Endothelial cell of umbilical vein (primary cell): ENCODE data around the gene MECP2. TPM values are rescaled to one million over a fixed set of nuclear protein-coding genes. Genes with fewer than 3 reads are reported as not detected.

Experiments
- BruUV-seq: library from RNA; stranded (reverse); fragments of 400-500 nt; replicated peaks from 2 replicates; lab custom pipeline; 2021; lab: Mats Ljungman, UMichigan
- CTCF ChIA-PET: fragments of 300-600, 350-600 bp; sonication (Branson Sonifier 250); formaldehyde crosslinking; loops from one replicate; lab custom pipeline; 2021; ENCODE audit warnings: antibody characterized with exemption, inconsistent platforms; lab: Charles Lee
- POLR2A ChIA-PET: fragments of 300-600, 350-600 bp; sonication (Branson Sonifier 250); formaldehyde crosslinking; loops from one replicate; lab custom pipeline; 2021; ENCODE audit warnings: antibody characterized with exemption, inconsistent platforms; lab: Charles Lee
- DNase-seq: peaks from one replicate; pipeline ENCODE4 v3.0.0-alpha.2; 2011; ENCODE audit warnings: low read depth, low spot score
- FAIRE-seq: peaks from 2 replicates; lab custom pipeline; 2011; peaks lifted over from hg19 to GRCh38; lab: Jason Lieb, UNC
- H2AFZ ChIP-seq: 2 replicates; pipeline ENCODE4 v1.6.0; 2012; ENCODE audit warnings: low read depth, low read length, control low read depth, inconsistent platforms
- H3K27ac ChIP-seq: 2 replicates; pipeline ENCODE4 v1.5.1; 2011; ENCODE audit warnings: low read depth, mild to moderate bottlenecking, control low read depth, low read length, moderate library complexity; ENCODE audit not compliant: insufficient read depth
- H3K27me3 ChIP-seq, 2 experiments: 2 replicates each; pipeline versions ENCODE4 v1.6.0 to v1.6.1; 2011; ENCODE audit warnings: low read length in 2 of 2, mixed read lengths in 1 of 2; ENCODE audit not compliant: control insufficient read depth in 2 of 2, insufficient read depth in 2 of 2
- H3K36me3 ChIP-seq, 2 experiments: 2 replicates in 1 of 2; 3 replicates in 1 of 2; pipeline ENCODE4 v1.5.1; 2011; ENCODE audit warnings: low read length in 2 of 2, mild to moderate bottlenecking in 1 of 2, moderate library complexity in 1 of 2; ENCODE audit not compliant: control insufficient read depth in 2 of 2, insufficient read depth in 2 of 2; ENCODE audit errors: extremely low read depth in 1 of 2
- H3K4me1 ChIP-seq: 3 replicates; pipeline ENCODE4 v1.5.1; 2011; ENCODE audit warnings: mild to moderate bottlenecking, low read length; ENCODE audit not compliant: control insufficient read depth, insufficient read depth; ENCODE audit errors: extremely low read depth
- H3K4me2 ChIP-seq: 2 replicates; pipeline ENCODE4 v1.6.1; 2011; ENCODE audit warnings: low read length, control low read depth, mixed read lengths; ENCODE audit not compliant: insufficient read depth
- H3K4me3 ChIP-seq, 3 experiments: fragments of 200-600 bp in 1 of 3; sonication (generic), shearing (Covaris generic) in 1 of 3; replicated peaks in 1 of 3; 2 replicates each; pipeline ENCODE4 v1.5.1; 2011 to 2016; ENCODE audit warnings: control low read depth in 3 of 3, low read length in 3 of 3, mild to moderate bottlenecking in 2 of 3, inconsistent platforms in 1 of 3, low read depth in 1 of 3, moderate library complexity in 1 of 3; ENCODE audit not compliant: insufficient read depth in 1 of 3
- H3K79me2 ChIP-seq: 2 replicates; pipeline ENCODE4 v1.6.0; 2012; ENCODE audit warnings: low read length, inconsistent platforms; ENCODE audit not compliant: control insufficient read depth, insufficient read depth
- H3K9ac ChIP-seq: replicated peaks from 2 replicates; pipeline ENCODE3; 2011; ENCODE audit warnings: low read length, control low read depth; ENCODE audit not compliant: insufficient read depth; ENCODE audit errors: extremely low read depth
- H3K9me1 ChIP-seq: replicated peaks from 3 replicates; pipeline ENCODE4 v1.6.0; 2011; ENCODE audit warnings: mild to moderate bottlenecking, low read length; ENCODE audit not compliant: control insufficient read depth, insufficient read depth; ENCODE audit errors: extremely low read depth
- H3K9me3 ChIP-seq: replicated peaks from 2 replicates; pipeline ENCODE4 v1.5.1; 2012; ENCODE audit warnings: low read length, inconsistent platforms; ENCODE audit not compliant: control insufficient read depth, insufficient read depth
- H4K20me1 ChIP-seq: replicated peaks from 2 replicates; pipeline ENCODE3; 2011; ENCODE audit warnings: mild to moderate bottlenecking, low read length; ENCODE audit not compliant: control insufficient read depth, insufficient read depth; ENCODE audit errors: extremely low read depth
- CTCF ChIP-seq, 2 donors: IDR thresholded peaks; 1 replicate in 1 of 2; 2 replicates in 1 of 2; pipeline ENCODE4 v1.5.1; 2011; ENCODE audit warnings: low read length in 2 of 2, mild to moderate bottlenecking in 2 of 2, moderate library complexity in 2 of 2, control low read depth in 1 of 2, inconsistent platforms in 1 of 2, low read depth in 1 of 2; ENCODE audit not compliant: insufficient read depth in 1 of 2; ENCODE audit errors: extremely low read depth in 1 of 2
- EZH2 ChIP-seq: IDR thresholded peaks from 2 replicates; pipeline ENCODE4 v1.6.1; 2012; ENCODE audit warnings: borderline replicate concordance, low read depth, mild to moderate bottlenecking, moderate library complexity, low read length, inconsistent platforms; ENCODE audit not compliant: severe bottlenecking
- FOS ChIP-seq: IDR thresholded peaks from 2 replicates; pipeline ENCODE4 v1.6.1; 2011; ENCODE audit warnings: mild to moderate bottlenecking, low read length, moderate library complexity, borderline replicate concordance; ENCODE audit not compliant: insufficient read depth
- GATA2 ChIP-seq: IDR thresholded peaks from 2 replicates; pipeline ENCODE4 v1.7.0; 2011; ENCODE audit warnings: low read depth, mild to moderate bottlenecking, moderate library complexity, mixed read lengths, low read length; ENCODE audit not compliant: insufficient read length, insufficient read depth
- JUN ChIP-seq: IDR thresholded peaks from 2 replicates; pipeline ENCODE4 v1.6.1; 2011; ENCODE audit warnings: borderline replicate concordance, low read depth; ENCODE audit not compliant: insufficient read length, insufficient read depth
- MYC ChIP-seq: IDR thresholded peaks from one replicate; pipeline ENCODE4 v1.6.1; 2011; ENCODE audit warnings: mild to moderate bottlenecking, low read depth, low read length
- POLR2A ChIP-seq: IDR thresholded peaks from 2 replicates; pipeline ENCODE4 v1.6.1; 2012; ENCODE audit warnings: low read depth, mild to moderate bottlenecking, control low read depth, low read length
- POLR2AphosphoS5 ChIP-seq: IDR thresholded peaks from 2 replicates; pipeline ENCODE4 v1.6.1; 2012; ENCODE audit warnings: low read depth, mild to moderate bottlenecking, control low read depth, low read length, moderate library complexity; ENCODE audit not compliant: insufficient read depth
- dilution Hi-C: fragments of 300-500 bp; cut with MboI; formaldehyde crosslinking; loops from one replicate; pipeline ENCODE4 v1.15.0; 2019; ENCODE audit warnings: low sequenced_read_pairs; ENCODE audit not compliant: extremely low pct_ligation_motif_present
- intact Hi-C: fragments of 100-400 bp; cut with micrococcal nuclease; formaldehyde crosslinking; loops from one replicate; pipeline ENCODE4 v1.10.0; 2022
- polyA plus RNA-seq, 4 experiments: library from polyadenylated mRNA; depleted of rRNA in 3 of 4; stranded (reverse) in 3 of 4; unstranded in 1 of 4; fragments of >200 nt; gene quantifications; 2 replicates each; pipeline versions ENCODE4 v1.2.1 to v1.2.3, GENCODE V29; 2011 to 2012; ENCODE audit warnings: missing spikeins in 1 of 4
- total RNA-seq: library from RNA; stranded (reverse); gene quantifications from 2 replicates; pipeline ENCODE4 v1.2.3, GENCODE V29; 2021
- TF ChIP-seq, protein P1 (sequence below): IDR thresholded peaks from 2 replicates; pipeline ENCODE4 v1.6.1; 2011; ENCODE audit not compliant: insufficient read depth, insufficient read length

MECP2 gene
- total and polyA plus RNA-seq, 2 donors (not counting 3 experiments of a cell fraction or from before 2014, with no cell fraction given) = 9.0 to 45.3 TPM

DNA sequence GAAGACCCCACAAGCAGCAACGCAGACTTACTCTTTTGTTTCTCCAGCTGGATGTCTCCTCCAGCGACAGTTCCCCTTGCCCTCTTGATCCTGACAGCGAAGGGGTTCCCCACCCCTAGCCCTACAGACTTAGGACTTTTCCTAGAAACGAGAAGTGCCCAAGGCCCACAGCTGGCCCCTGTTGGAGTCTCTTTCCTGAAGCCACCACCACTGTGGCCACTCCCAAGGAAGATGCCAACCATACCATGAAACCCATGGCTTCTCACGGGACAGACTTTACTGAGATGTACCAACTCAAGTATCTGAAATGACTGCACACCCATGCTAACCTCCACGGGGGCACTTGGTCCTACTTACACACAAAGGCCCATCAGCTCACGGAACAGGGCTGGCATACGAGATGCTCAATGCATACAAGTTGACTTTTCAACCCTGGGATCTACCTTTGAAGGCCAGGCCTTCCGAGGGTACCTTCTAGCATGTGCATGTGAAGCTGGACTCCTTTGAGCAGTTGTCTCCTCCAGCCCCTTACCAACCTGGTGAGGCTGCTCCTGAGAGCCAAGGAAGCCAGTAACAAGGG lies 76.9 kb downstream of the MECP2 start:
- CTCF ChIA-PET = interaction anchor here (0.5 to 3.5 kb wide), 6 partner anchors 19 to 296 kb away, joined by 3 to 14 read pairs (median 4); no protein-coding TSS in a partner anchor
- Histone ChIP-seq H4K20me1 (no peaks in the 10 kb centered on the region), H3K9ac (peak overlapping the region; percentile 67), H3K36me3 (peaks cover 0 to 15% of the 10 kb centered on the region in 2 experiments), H3K4me1 (peaks cover 25% of the 10 kb centered on the region), H3K27me3 (no peaks in the 10 kb centered on the region), H3K79me2 (peaks cover 28% of the 10 kb centered on the region), H3K9me1 (no peaks in the 10 kb centered on the region), H3K27ac (peak overlapping the region; percentile 90), H3K9me3 (no peaks in the 10 kb centered on the region), H3K4me2 (peak overlapping the region; percentile 64), H3K4me3 (peak overlapping the region in 2 of 3 experiments; percentile 11 to 34), H2AFZ (no peak overlapping the region)
- dilution Hi-C loops = no loop called here
- TF ChIP-seq CTCF (IDR thresholded peaks at IDR 0.05; ENCODE audit: extremely low read depth in 1 of 2, insufficient read depth in 1 of 2, low read depth in 1 of 2, low read length in 2 of 2) (no peak), JUN (no peak), FOS (no peak), GATA2 (no peak), POLR2AphosphoS5 (no peak), MYC (no peak), POLR2A (no peak), EZH2 (no peak)
- TF ChIP-seq, protein P1, sequence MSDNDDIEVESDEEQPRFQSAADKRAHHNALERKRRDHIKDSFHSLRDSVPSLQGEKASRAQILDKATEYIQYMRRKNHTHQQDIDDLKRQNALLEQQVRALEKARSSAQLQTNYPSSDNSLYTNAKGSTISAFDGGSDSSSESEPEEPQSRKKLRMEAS = no peak
- POLR2A ChIA-PET = no interaction called here
- peak; percentile 33 for FAIRE-seq
- BruUV-seq = no TSS peak
- DNase-seq = no peak
- intact Hi-C loops = loop anchor here (2.0 kb wide), 1 partner anchor 76 kb away; the partner anchor contains the start of gene MECP2
